GM19372 (cell line): Measurements from ENCODE around the gene ZNF670.
"Not testable (repeated sequence)": the region's sequence is repeated elsewhere in the genome, so short reads cannot be mapped to it uniquely, and the experiment has no call there.

Experiments used
- ATAC-seq: cut with Tn5 transposase; IDR thresholded peaks from one replicate; pipeline ENCODE4 v1.9.1; 2021; ENCODE audit warnings: mild to moderate bottlenecking, low read depth, moderate library complexity; ENCODE audit not compliant: unreplicated experiment

Gene ZNF670

DNA sequence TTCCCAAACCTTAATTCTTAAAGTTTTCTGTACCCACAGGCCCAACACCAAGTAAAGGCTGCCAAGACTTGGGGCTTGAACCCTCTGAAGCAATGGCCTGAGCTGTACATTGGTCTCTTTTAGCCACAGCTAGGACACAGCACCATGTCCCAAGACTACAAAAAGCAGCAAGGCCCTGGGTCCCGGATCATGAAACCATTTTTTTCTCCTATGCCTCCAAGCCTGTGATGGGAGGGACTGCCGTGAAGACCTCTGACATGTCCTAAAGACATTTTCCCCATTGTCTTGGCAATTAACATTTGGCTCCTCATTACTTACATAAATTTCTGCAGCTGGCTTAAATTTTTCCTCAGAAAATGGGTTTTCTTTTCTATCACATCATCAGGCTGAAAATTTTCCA, 30.9 kb downstream of the ZNF670 start:
- no peak for ATAC-seq

DNA sequence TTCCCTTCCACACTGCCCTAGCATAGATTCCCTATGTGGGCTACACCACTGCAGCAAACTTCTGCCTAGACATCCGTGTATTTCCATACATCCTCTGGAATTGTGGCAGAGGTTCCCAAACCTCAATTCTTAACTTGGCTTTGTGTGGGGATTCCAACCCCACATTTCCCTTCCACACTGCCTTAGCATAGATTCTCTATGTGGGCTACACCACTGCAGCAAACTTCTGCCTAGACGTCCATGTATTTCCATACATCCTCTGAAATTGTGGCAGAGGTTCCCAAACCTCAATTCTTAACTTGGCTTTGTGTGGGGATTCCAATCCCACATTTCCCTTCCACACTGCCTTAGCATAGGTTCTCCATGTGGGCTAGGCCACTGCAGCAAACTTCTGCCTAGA, 31.4 kb downstream of the ZNF670 start:
- no peak for ATAC-seq

GRCh38 chr1:247043406-247043805, 35.2 kb downstream of the ZNF670 start:
- no peak for ATAC-seq

DNA sequence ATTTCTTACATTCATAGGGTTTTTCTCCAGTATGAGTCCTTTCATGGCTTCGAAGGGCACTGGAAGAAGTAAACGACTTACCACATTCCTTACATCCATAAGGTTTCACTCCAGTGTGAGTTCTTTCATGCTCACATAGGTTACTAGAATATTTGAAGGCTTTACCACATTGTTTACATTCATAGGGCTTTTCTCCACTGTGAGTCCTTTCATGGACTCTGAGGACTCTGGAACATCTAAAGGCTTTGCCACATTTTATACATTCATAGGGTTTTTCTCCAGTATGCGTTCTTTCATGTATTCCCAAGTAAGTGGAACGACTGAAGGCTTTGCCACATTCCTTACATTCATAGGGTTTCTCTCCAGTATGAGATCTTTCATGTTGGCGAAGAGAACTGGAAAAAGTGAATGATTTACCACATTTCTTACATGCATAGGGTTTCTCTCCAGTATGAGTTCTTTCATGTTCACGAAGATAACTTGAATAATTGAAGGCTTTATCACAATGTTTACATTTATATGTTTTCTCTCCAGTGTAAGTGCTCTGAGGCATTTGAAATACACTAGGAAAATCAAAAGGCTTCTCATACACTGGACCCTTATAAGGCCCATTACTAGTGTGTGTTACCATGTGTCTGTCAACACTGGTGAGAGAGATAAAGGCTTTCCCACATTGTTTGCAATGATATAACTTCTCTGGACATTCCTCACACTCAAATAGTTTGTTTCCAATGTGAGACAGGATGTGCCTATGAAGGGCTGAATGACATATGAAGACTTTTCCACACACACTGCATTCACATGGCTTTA, 40.9 kb downstream of the ZNF670 start:
- no peak for ATAC-seq

GRCh38 chr1:247032306-247032705, 46.3 kb downstream of the ZNF670 start:
- ATAC-seq = not testable (repeated sequence)
